GM23248 (cell line): Measurements from ENCODE around the gene SRMS. TPM values are rescaled to one million over a fixed set of nuclear protein-coding genes. Genes with fewer than 3 reads are reported as not detected.

Experiments
- DNase-seq: peaks from one replicate; pipeline ENCODE4 v3.0.0-alpha.2; 2015
- H2AFZ ChIP-seq: fragments of 200-600 bp; sonication (generic); 2 replicates; pipeline ENCODE4 v1.6.1; 2016; ENCODE audit warnings: antibody characterized with exemption
- H3F3A ChIP-seq: fragments of 200-600 bp; sonication (generic); 2 replicates; pipeline ENCODE4 v1.6.1; 2016; ENCODE audit warnings: mild to moderate bottlenecking, antibody characterized with exemption, mixed run types; ENCODE audit not compliant: insufficient read depth
- H3K27ac ChIP-seq: fragments of 200-600 bp; sonication (generic); 2 replicates; pipeline ENCODE4 v1.5.1; 2016; ENCODE audit warnings: mild to moderate bottlenecking
- H3K27me3 ChIP-seq: fragments of 200-600 bp; sonication (generic); replicated peaks from 2 replicates; pipeline ENCODE4 v1.6.1; 2016; ENCODE audit warnings: mild to moderate bottlenecking; ENCODE audit not compliant: insufficient read depth
- H3K36me3 ChIP-seq: fragments of 200-600 bp; sonication (generic); 2 replicates; pipeline ENCODE4 v1.6.1; 2016; ENCODE audit warnings: low read depth, mild to moderate bottlenecking
- H3K4me1 ChIP-seq: fragments of 200-600 bp; sonication (generic); 2 replicates; pipeline ENCODE4 v1.6.1; 2016; ENCODE audit warnings: mild to moderate bottlenecking; ENCODE audit not compliant: insufficient read depth
- H3K4me2 ChIP-seq: fragments of 200-600 bp; sonication (generic); one replicate; pipeline ENCODE4 v1.6.1; 2016; ENCODE audit warnings: mild to moderate bottlenecking; ENCODE audit not compliant: unreplicated experiment
- H3K4me3 ChIP-seq: fragments of 200-600 bp; sonication (generic); 2 replicates; pipeline ENCODE4 v1.5.1; 2016; ENCODE audit warnings: mild to moderate bottlenecking
- H3K79me2 ChIP-seq: fragments of 200-600 bp; sonication (generic); 2 replicates; pipeline ENCODE4 v1.6.1; 2016; ENCODE audit warnings: mild to moderate bottlenecking; ENCODE audit not compliant: insufficient read depth
- H3K9ac ChIP-seq: fragments of 200-600 bp; sonication (generic); 2 replicates; pipeline ENCODE4 v1.6.1; 2016; ENCODE audit warnings: mild to moderate bottlenecking
- H3K9me2 ChIP-seq: fragments of 200-600 bp; sonication (generic); 2 replicates; pipeline ENCODE4 v1.6.1; 2016; ENCODE audit warnings: mixed run types, mild to moderate bottlenecking, moderate library complexity; ENCODE audit not compliant: insufficient read depth
- H3K9me3 ChIP-seq: fragments of 200-600 bp; sonication (generic); one replicate; pipeline ENCODE4 v1.6.1; 2017; ENCODE audit warnings: low read depth
- H4K20me1 ChIP-seq: fragments of 200-600 bp; sonication (generic); 2 replicates; pipeline ENCODE4 v1.6.0; 2016; ENCODE audit not compliant: insufficient read depth
- EZH2 ChIP-seq: fragments of 200-600 bp; sonication (generic); IDR thresholded peaks from 2 replicates; pipeline ENCODE4 v1.6.1; 2018; ENCODE audit warnings: antibody characterized with exemption, mild to moderate bottlenecking; ENCODE audit not compliant: insufficient read depth, poor library complexity, severe bottlenecking
- EZH2phosphoT487 ChIP-seq: fragments of 200-600 bp; sonication (generic); IDR thresholded peaks from 2 replicates; pipeline ENCODE4 v1.6.1; 2018; ENCODE audit warnings: antibody characterized with exemption, moderate library complexity, mild to moderate bottlenecking, low read depth; ENCODE audit not compliant: insufficient read depth
- WGBS, 2 experiments: methylation state at CpG; one replicate each; pipeline ENCODE4 v1.1.6; 2015 to 2017; ENCODE audit warnings: low lambda C conversion rate in 2 of 2, low coverage in 1 of 2; ENCODE audit errors: missing lambda C conversion rate in 2 of 2; 5-methylcytosine and 5-hydroxymethylcytosine counted together
- in situ Hi-C: fragments of 300-500 bp; cut with MboI; formaldehyde crosslinking; loops from 2 replicates; pipeline ENCODE4 v1.15.0; 2020
- polyA plus RNA-seq: library from polyadenylated mRNA; unstranded; fragments of >200 nt; fragmentation: Nextera tagmentation; extraction: Ambion mirVana; gene quantifications from 2 replicates; pipeline ENCODE4 v1.2.1, GENCODE V29; 2016
- total RNA-seq: library from RNA; depleted of rRNA; stranded (reverse); fragments of >200 nt; shearing (Covaris generic); gene quantifications from 2 replicates; pipeline ENCODE4 v1.2.3, GENCODE V29; 2014

The SRMS gene
- total and polyA plus RNA-seq, 2 experiments from 2014 or later = not detected

DNA sequence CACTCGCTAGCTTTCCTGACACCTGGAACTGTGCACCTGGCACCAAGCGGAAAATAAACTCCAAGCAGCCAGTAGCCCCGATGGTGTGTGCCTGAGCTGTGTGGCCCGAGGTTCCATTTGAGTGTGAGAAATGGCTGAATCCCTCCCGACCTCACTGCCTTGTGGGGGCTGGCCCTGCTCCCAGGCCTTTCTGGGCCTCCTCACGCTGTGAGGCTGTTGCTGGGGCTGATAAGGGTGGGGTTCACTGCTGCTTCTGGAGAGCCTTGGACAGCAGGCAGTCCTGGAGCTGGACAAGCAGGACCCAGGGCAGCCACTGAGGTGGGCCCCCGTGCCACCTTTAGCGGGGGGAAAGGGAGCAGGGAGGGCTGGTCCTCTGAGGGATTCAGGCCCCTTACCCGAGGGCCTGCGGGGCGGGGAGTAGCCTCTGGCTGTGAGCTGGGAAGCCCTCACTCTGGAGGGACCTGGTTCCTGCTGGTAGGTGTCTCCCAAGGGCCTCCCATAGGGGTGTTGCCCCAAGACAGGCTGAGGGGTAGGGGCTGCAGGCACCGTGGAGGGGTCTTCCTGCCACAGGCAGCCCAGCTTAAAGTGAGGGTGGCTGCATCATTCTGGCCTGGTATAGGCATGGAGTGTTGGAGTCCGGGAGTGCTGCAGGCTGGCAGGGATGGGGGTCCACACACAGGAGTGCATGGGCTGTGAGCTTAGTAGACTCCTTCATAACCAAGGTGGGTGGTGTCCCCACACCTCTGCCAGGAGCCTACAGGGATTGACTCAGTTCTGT, 25.3 kb downstream of the SRMS start:
- peaks cover 36% of the 10 kb centered on the region for H3F3A ChIP-seq
- H3K9me2 ChIP-seq = no peaks in the 10 kb centered on the region
- no peaks in the 10 kb centered on the region for H3K27me3 ChIP-seq
- no peak overlapping the region for H2AFZ ChIP-seq
- H3K9me3 ChIP-seq = no peaks in the 10 kb centered on the region
- TF ChIP-seq EZH2phosphoT487 (no peak), EZH2 (no peak)
- H3K36me3 ChIP-seq = 0 out of 2 replicates have a peak, but pooled peaks cover 4% of the 10 kb centered on the region
- peak overlapping the region; percentile 78 for H3K4me2 ChIP-seq
- in situ Hi-C loops = no loop called here
- DNase-seq = no peak
- peak overlapping the region; percentile 83 for H3K4me3 ChIP-seq
- H3K4me1 ChIP-seq = 0 out of 2 replicates have a peak, but pooled peaks cover 2% of the 10 kb centered on the region
- peaks cover 4% of the 10 kb centered on the region; the same call in 1 of the 2 replicates for H4K20me1 ChIP-seq
- H3K79me2 ChIP-seq = peaks cover 8% of the 10 kb centered on the region
- peak overlapping the region; percentile 95; the same call in 1 of the 2 replicates for H3K9ac ChIP-seq
- H3K27ac ChIP-seq = no peak overlapping the region
- 67 to 71% methylated on average over 13 of the region's 13 CpGs for WGBS, 2 experiments

DNA sequence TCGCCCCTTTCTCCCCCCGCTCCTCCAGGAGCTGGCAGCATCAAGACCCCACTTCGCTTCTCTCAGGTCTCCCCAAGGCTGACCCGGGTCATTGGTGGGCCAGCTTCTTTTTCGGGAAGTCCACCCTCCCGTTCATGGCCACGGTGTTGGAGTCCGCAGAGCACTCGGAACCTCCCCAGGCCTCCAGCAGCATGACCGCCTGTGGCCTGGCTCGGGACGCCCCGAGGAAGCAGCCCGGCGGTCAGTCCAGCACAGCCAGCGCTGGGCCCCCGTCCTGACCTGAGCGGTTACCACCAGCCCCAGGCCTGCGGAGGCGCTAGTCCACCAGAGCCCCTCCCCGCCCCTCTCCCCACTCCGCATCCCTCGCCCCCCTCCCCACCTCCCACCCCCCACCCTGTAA, 25.9 kb downstream of the SRMS start:
- Histone ChIP-seq H4K20me1 (peaks cover 4% of the 10 kb centered on the region; the same call in 1 of the 2 replicates), H3K4me3 (peak overlapping the region; percentile 83), H3K9me3 (no peaks in the 10 kb centered on the region), H3F3A (peaks cover 30% of the 10 kb centered on the region), H2AFZ (no peak overlapping the region), H3K79me2 (peaks cover 8% of the 10 kb centered on the region), H3K9me2 (no peaks in the 10 kb centered on the region), H3K4me1 (0 out of 2 replicates have a peak, but pooled peaks cover 2% of the 10 kb centered on the region), H3K9ac (peak overlapping the region; percentile 95), H3K27ac (no peak overlapping the region), H3K36me3 (0 out of 2 replicates have a peak, but pooled peaks cover 4% of the 10 kb centered on the region), H3K4me2 (peak overlapping the region; percentile 65), H3K27me3 (no peaks in the 10 kb centered on the region)
- peak; percentile 35 for DNase-seq
- in situ Hi-C loops = no loop called here
- no peak for TF ChIP-seq EZH2phosphoT487
- no peak for TF ChIP-seq EZH2
- 38 to 41% methylated on average over 16 to 22 of the region's 23 CpGs for WGBS, 2 experiments

- H3K27ac ChIP-seq = peak overlapping the region; percentile 75
- peak overlapping the region; percentile 65 for H3K4me2 ChIP-seq
Measured at GRCh38 chr20:63520934-63521601, 26.5 kb downstream of the SRMS start.

DNA sequence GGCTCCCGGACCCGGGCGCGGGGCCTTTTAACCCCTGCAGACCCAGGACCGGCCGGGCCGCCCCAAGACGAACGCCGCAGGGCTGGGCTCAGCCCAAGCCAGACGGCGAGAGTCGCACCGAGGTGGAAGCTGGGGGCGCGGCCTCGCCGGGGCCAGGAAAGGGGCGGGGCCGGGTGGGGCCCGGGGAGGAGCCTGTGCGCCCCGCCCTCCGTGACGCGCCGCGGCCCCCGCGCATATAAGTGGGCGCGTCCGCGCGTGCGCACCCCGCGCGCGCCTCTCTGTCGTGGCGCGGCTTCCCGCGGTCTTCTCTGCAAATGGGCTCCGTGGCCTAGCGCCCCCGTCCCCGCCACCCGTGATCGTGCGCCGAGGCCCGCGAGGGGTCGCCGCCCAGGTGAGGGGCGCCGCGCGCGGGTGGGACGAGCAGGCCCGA, 27.0 kb downstream of the SRMS start, which contains the start of gene PPDPF:
PPDPF (plus strand) TSS at position 262 of the 430 bp plus-strand sequence. CDS start 544 bp downstream, outside the sequence.
- Histone ChIP-seq H2AFZ (peak within 1 kb of the TSS; percentile 85), H3K4me3 (peak within 1 kb of the TSS; percentile 83), H3K9me3 (no peaks in the 10 kb centered on the region), H3K36me3 (0 out of 2 replicates have a peak, but pooled peaks cover 4% of the 10 kb centered on the region), H3K27ac (peak within 1 kb of the TSS; percentile 75), H3K27me3 (no peaks in the 10 kb centered on the region), H3K9ac (peak within 1 kb of the TSS; percentile 95), H3K4me1 (0 out of 2 replicates have a peak, but pooled peaks cover 2% of the 10 kb centered on the region), H3K79me2 (peaks cover 8% of the 10 kb centered on the region), H3K9me2 (no peaks in the 10 kb centered on the region), H3K4me2 (peak within 1 kb of the TSS; percentile 79), H3F3A (peaks cover 20% of the 10 kb centered on the region), H4K20me1 (peaks cover 4% of the 10 kb centered on the region; the same call in 1 of the 2 replicates)
- 0 to 4% methylated on average over 11 to 30 of the region's 64 CpGs for WGBS, 2 experiments
- DNase-seq = peak; percentile 91
- in situ Hi-C loops = no loop called here
- TF ChIP-seq EZH2 = no peak
- no peak for TF ChIP-seq EZH2phosphoT487

More at GRCh38 chr20:63520934-63521601, 26.5 kb downstream of the SRMS start:
- H3K4me3 ChIP-seq = peak overlapping the region; percentile 83
- WGBS, 2 experiments = 1% methylated on average over 21 to 37 of the region's 68 CpGs
- in situ Hi-C loops = no loop called here
- no peaks in the 10 kb centered on the region for H3K27me3 ChIP-seq
- DNase-seq = peak; percentile 91
- H4K20me1 ChIP-seq = peaks cover 4% of the 10 kb centered on the region; the same call in 1 of the 2 replicates
- no peak for TF ChIP-seq EZH2phosphoT487
- no peak for TF ChIP-seq EZH2
- peak overlapping the region; percentile 95 for H3K9ac ChIP-seq
- H3K79me2 ChIP-seq = peaks cover 8% of the 10 kb centered on the region
- no peak overlapping the region for H2AFZ ChIP-seq
- H3K4me1 ChIP-seq = 0 out of 2 replicates have a peak, but pooled peaks cover 2% of the 10 kb centered on the region
- H3F3A ChIP-seq = peaks cover 24% of the 10 kb centered on the region
- 0 out of 2 replicates have a peak, but pooled peaks cover 4% of the 10 kb centered on the region for H3K36me3 ChIP-seq
- no peaks in the 10 kb centered on the region for H3K9me3 ChIP-seq
- no peaks in the 10 kb centered on the region for H3K9me2 ChIP-seq
